Measurements from ENCODE around the gene SPECC1. TPM values are rescaled to one million over a fixed set of nuclear protein-coding genes. Genes with fewer than 3 reads are reported as not detected.

The SPECC1 gene
- total RNA-seq, 1 donor from 2014 or later, result 69.6 TPM

- peaks cover 11% of the 10 kb centered on the region for H3K27me3 Mint-ChIP-seq
These were observed 119.0 kb downstream of the SPECC1 start for GRCh38 chr17:20128036-20128667.

GRCh38 chr17:20133517-20133916 lies 124.4 kb downstream of the SPECC1 start:
- no peak overlapping the region for H3K27ac Mint-ChIP-seq
- DNase-seq (ENCODE audit: low spot score, unreplicated experiment), result no peak
- H3K4me1 Mint-ChIP-seq (ENCODE audit: low read depth), result peaks cover 3% of the 10 kb centered on the region
- no peak overlapping the region for H3K4me3 Mint-ChIP-seq (ENCODE audit: low read depth)
- no peaks in the 10 kb centered on the region for H3K36me3 Mint-ChIP-seq (ENCODE audit: insufficient read depth)
- peaks cover 4% of the 10 kb centered on the region for H3K9me3 Mint-ChIP-seq (ENCODE audit: low read depth)
- no peak for TF ChIP-seq CTCF (IDR thresholded peaks at IDR 0.05; ENCODE audit: unreplicated experiment)
- no peaks in the 10 kb centered on the region for H3K27me3 Mint-ChIP-seq

More at GRCh38 chr17:20128036-20128667, 119.0 kb downstream of the SPECC1 start:
- peaks cover 4% of the 10 kb centered on the region for H3K9me3 Mint-ChIP-seq (ENCODE audit: low read depth)
- H3K4me3 Mint-ChIP-seq (ENCODE audit: low read depth), result no peak overlapping the region
- peaks cover 2% of the 10 kb centered on the region for H3K4me1 Mint-ChIP-seq (ENCODE audit: low read depth)
- no peak overlapping the region for H3K27ac Mint-ChIP-seq
- no peak for TF ChIP-seq CTCF (IDR thresholded peaks at IDR 0.05; ENCODE audit: unreplicated experiment)
- peaks cover 1% of the 10 kb centered on the region for H3K36me3 Mint-ChIP-seq (ENCODE audit: insufficient read depth)
- DNase-seq (ENCODE audit: low spot score, unreplicated experiment), result no peak

DNA sequence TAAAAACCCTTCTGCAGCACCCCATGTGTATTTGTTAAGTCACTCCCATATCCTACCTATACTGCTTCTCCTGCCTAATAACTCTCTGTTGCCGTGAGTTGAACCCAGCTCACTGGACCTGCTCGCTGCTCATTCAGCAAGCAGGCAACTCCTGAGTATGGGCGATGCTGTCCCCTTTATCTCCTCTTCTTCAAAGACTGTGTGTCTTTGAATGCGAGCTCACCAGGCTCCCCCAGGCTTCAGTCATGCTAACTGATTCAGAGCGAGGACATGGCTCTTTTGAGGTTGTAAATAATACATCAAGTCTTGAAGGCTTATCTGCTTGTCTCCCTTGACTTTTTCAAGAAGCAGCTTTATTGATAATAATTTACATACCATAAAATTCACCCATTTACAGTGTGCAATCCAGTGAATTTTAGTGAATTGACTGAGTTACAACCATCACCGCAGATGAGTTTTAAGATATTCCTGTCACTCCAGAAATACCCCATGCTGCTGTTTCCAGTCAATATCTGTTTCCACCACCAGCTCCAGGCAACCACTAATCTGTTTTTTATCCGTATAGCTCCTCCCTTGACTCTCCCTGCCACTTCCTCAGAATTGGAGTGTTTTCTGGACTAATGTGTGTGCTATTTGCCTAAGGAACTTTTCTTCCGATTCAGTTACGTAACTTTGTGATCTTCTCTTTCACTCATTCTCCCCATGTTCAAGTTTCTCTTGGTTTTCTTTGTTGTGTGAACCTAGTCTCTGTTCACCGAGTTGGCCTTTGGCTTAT lies 132.2 kb downstream of the SPECC1 start:
- no peak for TF ChIP-seq CTCF (IDR thresholded peaks at IDR 0.05; ENCODE audit: unreplicated experiment)
- no peaks in the 10 kb centered on the region for H3K36me3 Mint-ChIP-seq (ENCODE audit: insufficient read depth)
- peaks cover 4% of the 10 kb centered on the region for H3K9me3 Mint-ChIP-seq (ENCODE audit: low read depth)
- H3K4me1 Mint-ChIP-seq (ENCODE audit: low read depth), result peaks cover 7% of the 10 kb centered on the region
- H3K4me3 Mint-ChIP-seq (ENCODE audit: low read depth), result no peak overlapping the region
- peak overlapping the region; percentile 65 for H3K27ac Mint-ChIP-seq
- no peak for DNase-seq (ENCODE audit: low spot score, unreplicated experiment)
- H3K27me3 Mint-ChIP-seq, result no peaks in the 10 kb centered on the region

- H3K27me3 Mint-ChIP-seq, result no peaks in the 10 kb centered on the region
- no peak for DNase-seq (ENCODE audit: low spot score, unreplicated experiment)
- H3K4me1 Mint-ChIP-seq (ENCODE audit: low read depth), result peaks cover 7% of the 10 kb centered on the region
- H3K36me3 Mint-ChIP-seq (ENCODE audit: insufficient read depth), result no peaks in the 10 kb centered on the region
- H3K4me3 Mint-ChIP-seq (ENCODE audit: low read depth), result no peak overlapping the region
- no peak for TF ChIP-seq CTCF (IDR thresholded peaks at IDR 0.05; ENCODE audit: unreplicated experiment)
- peaks cover 4% of the 10 kb centered on the region for H3K9me3 Mint-ChIP-seq (ENCODE audit: low read depth)
- H3K27ac Mint-ChIP-seq, result no peak overlapping the region
These were observed 133.1 kb downstream of the SPECC1 start for GRCh38 chr17:20142268-20142667.

GRCh38 chr17:20143740-20144139 lies 134.6 kb downstream of the SPECC1 start:
- no peak for DNase-seq (ENCODE audit: low spot score, unreplicated experiment)
- H3K4me3 Mint-ChIP-seq (ENCODE audit: low read depth), result no peak overlapping the region

More at GRCh38 chr17:20143740-20144139, 134.6 kb downstream of the SPECC1 start:
- peaks cover 4% of the 10 kb centered on the region for H3K9me3 Mint-ChIP-seq (ENCODE audit: low read depth)
- peaks cover 7% of the 10 kb centered on the region for H3K4me1 Mint-ChIP-seq (ENCODE audit: low read depth)
- no peaks in the 10 kb centered on the region for H3K36me3 Mint-ChIP-seq (ENCODE audit: insufficient read depth)
- no peak for TF ChIP-seq CTCF (IDR thresholded peaks at IDR 0.05; ENCODE audit: unreplicated experiment)
- no peaks in the 10 kb centered on the region for H3K27me3 Mint-ChIP-seq
- no peak overlapping the region for H3K27ac Mint-ChIP-seq
